SK-N-SH treated with all-trans-retinoic acid at 6 μM for 48 hours (cell line): ENCODE measurements around the gene CEP57.

Source experiments
- ATAC-seq: fragments of 200-7000 bp; cut with Tn5 transposase; 3 replicates; pipeline ENCODE4 v1.9.1; 2020; ENCODE audit warnings: mild to moderate bottlenecking, moderate library complexity
- ARNTL ChIP-seq: fragments of 450-650 bp; formaldehyde crosslinking; IDR thresholded peaks from 2 replicates; pipeline ENCODE4 v1.5.0; 2020; ENCODE audit warnings: low read depth, mild to moderate bottlenecking, moderate library complexity, borderline replicate concordance
- BACH2 ChIP-seq: fragments of 250-450 bp; sonication (Bioruptor Pico); IDR thresholded peaks from 2 replicates; pipeline ENCODE4 v1.9.0; 2021; ENCODE audit warnings: mild to moderate bottlenecking, borderline replicate concordance
- CREB5 ChIP-seq: fragments of 250-450 bp; sonication (Bioruptor Pico); IDR thresholded peaks from 2 replicates; pipeline ENCODE4 v1.5.1; 2020; ENCODE audit warnings: low read depth, mild to moderate bottlenecking, moderate library complexity
- CSDC2 ChIP-seq: fragments of 250-450 bp; sonication (Bioruptor Pico); IDR thresholded peaks from 2 replicates; pipeline ENCODE4 v1.5.0; 2020; ENCODE audit warnings: mild to moderate bottlenecking, moderate library complexity
- CSRNP3 ChIP-seq: fragments of 250-450 bp; sonication (Bioruptor Pico); IDR thresholded peaks from 2 replicates; pipeline ENCODE4 v1.5.1; 2021; ENCODE audit warnings: mild to moderate bottlenecking, moderate library complexity
- ESRRG ChIP-seq: fragments of 250-450 bp; sonication (Bioruptor Pico); IDR thresholded peaks from 2 replicates; pipeline ENCODE4 v1.6.1; 2021; ENCODE audit warnings: mild to moderate bottlenecking
- GLIS3 ChIP-seq: fragments of 250-450 bp; sonication (Bioruptor Pico); IDR thresholded peaks from 2 replicates; pipeline ENCODE4 v1.5.0; 2020; ENCODE audit warnings: mild to moderate bottlenecking, moderate library complexity
- ISL1 ChIP-seq: fragments of 250-450 bp; sonication (Bioruptor Pico); IDR thresholded peaks from 2 replicates; pipeline ENCODE4 v2.1.2; 2022; ENCODE audit warnings: mild to moderate bottlenecking, moderate library complexity
- PATZ1 ChIP-seq: fragments of 250-450 bp; sonication (Bioruptor Pico); IDR thresholded peaks from 2 replicates; pipeline ENCODE4 v1.8.0; 2020; ENCODE audit warnings: mild to moderate bottlenecking, moderate library complexity, borderline replicate concordance
- PPARA ChIP-seq: fragments of 250-450 bp; sonication (Bioruptor Pico); IDR thresholded peaks from 2 replicates; pipeline ENCODE4 v1.5.0; 2020; ENCODE audit warnings: mild to moderate bottlenecking, borderline replicate concordance
- RARB ChIP-seq: fragments of 250-450 bp; sonication (Bioruptor Pico); IDR thresholded peaks from 2 replicates; pipeline ENCODE4 v1.8.0; 2021; ENCODE audit warnings: mild to moderate bottlenecking, moderate library complexity
- SNAI2 ChIP-seq: fragments of 250-450 bp; sonication (Bioruptor Pico); IDR thresholded peaks from 2 replicates; pipeline ENCODE4 v1.5.0; 2020; ENCODE audit warnings: mild to moderate bottlenecking, moderate library complexity
- TOX ChIP-seq: fragments of 250-450 bp; sonication (Bioruptor Pico); IDR thresholded peaks from 2 replicates; pipeline ENCODE4 v1.8.0; 2021; ENCODE audit warnings: mild to moderate bottlenecking, moderate library complexity, borderline replicate concordance
- ZC3H10 ChIP-seq: fragments of 250-450 bp; sonication (Bioruptor Pico); IDR thresholded peaks from 2 replicates; pipeline ENCODE4 v1.5.1; 2021; ENCODE audit warnings: mild to moderate bottlenecking, moderate library complexity
- ZFP3 ChIP-seq: fragments of 250-450 bp; sonication (Bioruptor Pico); IDR thresholded peaks from 2 replicates; pipeline ENCODE4 v1.5.0; 2020; ENCODE audit warnings: mild to moderate bottlenecking, moderate library complexity
- ZFP30 ChIP-seq: fragments of 450-650 bp; formaldehyde crosslinking; IDR thresholded peaks from 2 replicates; pipeline ENCODE4 v1.5.0; 2022; ENCODE audit warnings: mild to moderate bottlenecking, moderate library complexity
- ZNF565 ChIP-seq: fragments of 450-650 bp; formaldehyde crosslinking; conservative IDR thresholded peaks from 2 replicates; pipeline ENCODE4 v1.5.0; 2020; ENCODE audit warnings: low read depth, mild to moderate bottlenecking, moderate library complexity
- ZNF8 ChIP-seq: fragments of 450-650 bp; formaldehyde crosslinking; IDR thresholded peaks from 2 replicates; pipeline ENCODE4 v1.5.0; 2020; ENCODE audit warnings: mild to moderate bottlenecking, moderate library complexity

CEP57 gene

GRCh38 chr11:95829580-95830259 is 39.4 kb downstream of the CEP57 start:
- peak; percentile 73 for ATAC-seq

GRCh38 chr11:95831198-95831883 is 41.0 kb downstream of the CEP57 start:
- ATAC-seq = peak; percentile 74
- TF ChIP-seq ISL1 (CRISPR knock-in tag) (peak; percentile 92), PATZ1 (CRISPR knock-in tag) (peak; percentile 66), TOX (CRISPR knock-in tag) (peak; percentile 45; the same call in 1 of the 2 replicates), ZFP3 (no peak)

More at GRCh38 chr11:95829580-95830259, 39.4 kb downstream of the CEP57 start:
- TF ChIP-seq ISL1 (CRISPR knock-in tag) = peak; percentile 47
- no peak for TF ChIP-seq PATZ1 (CRISPR knock-in tag)
- TF ChIP-seq ZNF8 (CRISPR knock-in tag) = no peak
- TF ChIP-seq, all 23 proteins: peak for 1

- no peak for ATAC-seq
- no peak for TF ChIP-seq CSDC2 (CRISPR knock-in tag)
- no peak for TF ChIP-seq ISL1 (CRISPR knock-in tag)
- no peak for TF ChIP-seq ZFP30 (CRISPR knock-in tag)
- no peak for TF ChIP-seq ZNF565 (CRISPR knock-in tag)
- TF ChIP-seq GLIS3 (CRISPR knock-in tag) = no peak
- no peak for TF ChIP-seq ZC3H10
- no peak for TF ChIP-seq SNAI2 (CRISPR knock-in tag)
- no peak for TF ChIP-seq ZNF8 (CRISPR knock-in tag)
- no peak for TF ChIP-seq PATZ1 (CRISPR knock-in tag)
- no peak for TF ChIP-seq ESRRG (CRISPR knock-in tag)
- no peak for TF ChIP-seq CREB5
- TF ChIP-seq PPARA (CRISPR knock-in tag) = no peak
- no peak for TF ChIP-seq ARNTL (CRISPR knock-in tag)
- TF ChIP-seq RARB = no peak
- no peak for TF ChIP-seq CSRNP3 (CRISPR knock-in tag)
- no peak for TF ChIP-seq ZFP3
- TF ChIP-seq BACH2 (CRISPR knock-in tag) = no peak
Observed at GRCh38 chr11:95832763-95833162, 42.5 kb downstream of the CEP57 start.

GRCh38 chr11:95833378-95833777 is 43.1 kb downstream of the CEP57 start:
- ATAC-seq = no peak
- TF ChIP-seq SNAI2 (CRISPR knock-in tag) (no peak), TOX (CRISPR knock-in tag) (no peak), ZC3H10 (no peak), ZNF8 (CRISPR knock-in tag) (no peak), CREB5 (no peak)
- TF ChIP-seq, all 23 proteins: peak for 0
